HEK293 (cell line): Measurements from ENCODE around the gene SF3B3.
A peak's percentile ranks its signal among the peaks of the same experiment; 100 is the strongest.

Experiments used
- CTCF ChIA-PET: fragments of 350-600 bp; formaldehyde crosslinking; extraction: SDS; loops from one replicate; lab custom pipeline; 2021; ENCODE audit warnings: antibody characterized with exemption; lab: Yijun Ruan, JAX
- POLR2A ChIA-PET: fragments of 300-600 bp; formaldehyde crosslinking; extraction: SDS; loops from one replicate; lab custom pipeline; 2020; ENCODE audit warnings: antibody characterized with exemption, inconsistent platforms; lab: Yijun Ruan, JAX
- H3K27ac ChIP-seq: fragments of 200-500 bp; sonication (Bioruptor generic); 2 replicates; pipeline ENCODE4 v1.5.1; 2014; ENCODE audit warnings: low read depth, low read length, control low read depth, inconsistent platforms; ENCODE audit errors: extremely low read depth
- H3K36me3 ChIP-seq, 2 experiments: fragments of 200-500 bp in 1 of 2; sonication (Bioruptor generic) in 1 of 2; 1 replicate in 1 of 2; 2 replicates in 1 of 2; pipeline ENCODE4 v1.5.1; 2014 to 2017; ENCODE audit warnings: inconsistent platforms in 2 of 2, low read length in 2 of 2; ENCODE audit not compliant: control insufficient read depth in 2 of 2, insufficient read depth in 1 of 2
- H3K4me1 ChIP-seq: fragments of 200-500 bp; sonication (Bioruptor generic); 2 replicates; pipeline ENCODE4 v1.5.1; 2014; ENCODE audit warnings: mild to moderate bottlenecking, low read length, inconsistent platforms; ENCODE audit not compliant: control insufficient read depth, insufficient read depth
- H3K4me3 ChIP-seq: 2 replicates; pipeline ENCODE4 v1.5.1; 2011; ENCODE audit warnings: low read depth, mild to moderate bottlenecking, control low read depth, low read length, moderate library complexity
- H3K9me3 ChIP-seq: fragments of 200-500 bp; sonication (Bioruptor generic); 2 replicates; pipeline ENCODE4 v1.5.1; 2014; ENCODE audit warnings: low read depth, low read length, inconsistent platforms; ENCODE audit not compliant: control insufficient read depth, insufficient read depth
- HOXC10 ChIP-seq: sonication (generic); formaldehyde crosslinking; IDR thresholded peaks from 2 replicates; pipeline ENCODE4 v1.8.1; 2023; ENCODE audit warnings: mild to moderate bottlenecking, missing genetic modification reagents
- KLF10 ChIP-seq: fragments of 450-650 bp; IDR thresholded peaks from 2 replicates; pipeline ENCODE4 v1.5.1; 2018; ENCODE audit warnings: missing biosample characterization, mild to moderate bottlenecking, missing genetic modification characterization
- RBAK ChIP-seq: fragments of 450-650 bp; formaldehyde crosslinking; IDR thresholded peaks from 2 replicates; pipeline ENCODE4 v1.5.1; 2016; ENCODE audit warnings: missing biosample characterization, missing genetic modification characterization
- SP2 ChIP-seq: fragments of 450-650 bp; formaldehyde crosslinking; IDR thresholded peaks from 2 replicates; pipeline ENCODE4 v1.5.1; 2016; ENCODE audit warnings: missing biosample characterization, missing genetic modification characterization
- YY2 ChIP-seq: fragments of 450-650 bp; formaldehyde crosslinking; IDR thresholded peaks from 2 replicates; pipeline ENCODE4 v1.5.1; 2016; ENCODE audit warnings: missing biosample characterization, missing genetic modification characterization
- ZBTB8A ChIP-seq: fragments of 450-650 bp; formaldehyde crosslinking; IDR thresholded peaks from 2 replicates; pipeline ENCODE4 v1.5.1; 2016; ENCODE audit warnings: missing biosample characterization, missing genetic modification characterization
- ZIC2 ChIP-seq: fragments of 450-650 bp; formaldehyde crosslinking; IDR thresholded peaks from 2 replicates; pipeline ENCODE4 v1.5.1; 2016; ENCODE audit warnings: missing biosample characterization, missing genetic modification characterization
- ZNF174 ChIP-seq: fragments of 450-650 bp; formaldehyde crosslinking; IDR thresholded peaks from 2 replicates; pipeline ENCODE4 v1.5.0; 2017; ENCODE audit warnings: missing biosample characterization, mild to moderate bottlenecking, missing genetic modification characterization
- ZNF175 ChIP-seq: fragments of 450-650 bp; formaldehyde crosslinking; IDR thresholded peaks from 2 replicates; pipeline ENCODE4 v1.5.1; 2016; ENCODE audit warnings: missing biosample characterization, missing genetic modification characterization
- ZNF202 ChIP-seq: fragments of 450-650 bp; formaldehyde crosslinking; IDR thresholded peaks from 2 replicates; pipeline ENCODE4 v1.5.1; 2016; ENCODE audit warnings: missing biosample characterization, missing genetic modification characterization, borderline replicate concordance
- ZNF239 ChIP-seq: fragments of 450-650 bp; formaldehyde crosslinking; IDR thresholded peaks from 2 replicates; pipeline ENCODE4 v1.5.1; 2016; ENCODE audit warnings: missing biosample characterization, missing genetic modification characterization
- ZNF302 ChIP-seq: fragments of 450-650 bp; formaldehyde crosslinking; IDR thresholded peaks from 2 replicates; pipeline ENCODE4 v1.5.1; 2016; ENCODE audit warnings: missing biosample characterization, missing genetic modification characterization, low read depth
- ZNF335 ChIP-seq: fragments of 450-650 bp; formaldehyde crosslinking; conservative IDR thresholded peaks from 2 replicates; pipeline ENCODE4 v1.5.1; 2016; ENCODE audit warnings: missing biosample characterization, missing genetic modification characterization
- ZNF433 ChIP-seq: fragments of 450-650 bp; formaldehyde crosslinking; IDR thresholded peaks from 2 replicates; pipeline ENCODE4 v1.5.1; 2016; ENCODE audit warnings: missing biosample characterization, missing genetic modification characterization, low read depth
- ZNF510 ChIP-seq: fragments of 450-650 bp; formaldehyde crosslinking; IDR thresholded peaks from 2 replicates; pipeline ENCODE4 v1.5.1; 2018; ENCODE audit warnings: mild to moderate bottlenecking, missing genetic modification characterization, missing biosample characterization; ENCODE audit not compliant: insufficient replicate concordance
- ZNF529 ChIP-seq: fragments of 450-650 bp; formaldehyde crosslinking; IDR thresholded peaks from 2 replicates; pipeline ENCODE4 v1.5.1; 2017; ENCODE audit warnings: missing genetic modification characterization, missing biosample characterization; ENCODE audit not compliant: insufficient replicate concordance
- ZNF544 ChIP-seq: fragments of 450-650 bp; formaldehyde crosslinking; IDR thresholded peaks from 2 replicates; pipeline ENCODE4 v1.5.0; 2017; ENCODE audit warnings: missing biosample characterization, missing genetic modification characterization
- ZNF548 ChIP-seq: fragments of 450-650 bp; formaldehyde crosslinking; IDR thresholded peaks from 2 replicates; pipeline ENCODE4 v1.5.1; 2016; ENCODE audit warnings: missing biosample characterization, missing genetic modification characterization
- ZNF596 ChIP-seq: fragments of 450-650 bp; IDR thresholded peaks from 2 replicates; pipeline ENCODE4 v1.5.0; 2018; ENCODE audit warnings: missing biosample characterization, mild to moderate bottlenecking, missing genetic modification characterization, moderate library complexity
- ZNF701 ChIP-seq: fragments of 450-650 bp; formaldehyde crosslinking; IDR thresholded peaks from 2 replicates; pipeline ENCODE4 v1.5.1; 2016; ENCODE audit warnings: missing biosample characterization, missing genetic modification characterization
- ZNF777 ChIP-seq: fragments of 450-650 bp; formaldehyde crosslinking; IDR thresholded peaks from 2 replicates; pipeline ENCODE4 v1.5.1; 2017; ENCODE audit warnings: missing biosample characterization, missing genetic modification characterization, borderline replicate concordance
- ZNF843 ChIP-seq: fragments of 450-650 bp; formaldehyde crosslinking; IDR thresholded peaks from 2 replicates; pipeline ENCODE4 v1.5.1; 2016; ENCODE audit warnings: missing biosample characterization, missing genetic modification characterization
- TF ChIP-seq, protein P1 (sequence below): fragments of 450-650 bp; formaldehyde crosslinking; IDR thresholded peaks from 2 replicates; pipeline ENCODE4 v1.5.1; 2016; ENCODE audit warnings: missing biosample characterization, missing genetic modification characterization
- TF ChIP-seq, protein P2 (sequence below): fragments of 450-650 bp; formaldehyde crosslinking; IDR thresholded peaks from 2 replicates; pipeline ENCODE4 v1.5.1; 2016; ENCODE audit warnings: missing biosample characterization, missing genetic modification characterization
- TF ChIP-seq, protein P3 (sequence below): fragments of 450-650 bp; formaldehyde crosslinking; IDR thresholded peaks from 2 replicates; pipeline ENCODE4 v1.5.1; 2016; ENCODE audit warnings: missing biosample characterization, missing genetic modification characterization
- TF ChIP-seq, protein P4 (sequence below): fragments of 450-650 bp; formaldehyde crosslinking; IDR thresholded peaks from 2 replicates; pipeline ENCODE4 v1.5.1; 2016; ENCODE audit warnings: missing biosample characterization, missing genetic modification characterization
- TF ChIP-seq, protein P5 (sequence below): fragments of 450-650 bp; formaldehyde crosslinking; IDR thresholded peaks from 2 replicates; pipeline ENCODE4 v1.5.1; 2016; ENCODE audit warnings: missing biosample characterization, missing genetic modification characterization, low read depth

Gene SF3B3

DNA sequence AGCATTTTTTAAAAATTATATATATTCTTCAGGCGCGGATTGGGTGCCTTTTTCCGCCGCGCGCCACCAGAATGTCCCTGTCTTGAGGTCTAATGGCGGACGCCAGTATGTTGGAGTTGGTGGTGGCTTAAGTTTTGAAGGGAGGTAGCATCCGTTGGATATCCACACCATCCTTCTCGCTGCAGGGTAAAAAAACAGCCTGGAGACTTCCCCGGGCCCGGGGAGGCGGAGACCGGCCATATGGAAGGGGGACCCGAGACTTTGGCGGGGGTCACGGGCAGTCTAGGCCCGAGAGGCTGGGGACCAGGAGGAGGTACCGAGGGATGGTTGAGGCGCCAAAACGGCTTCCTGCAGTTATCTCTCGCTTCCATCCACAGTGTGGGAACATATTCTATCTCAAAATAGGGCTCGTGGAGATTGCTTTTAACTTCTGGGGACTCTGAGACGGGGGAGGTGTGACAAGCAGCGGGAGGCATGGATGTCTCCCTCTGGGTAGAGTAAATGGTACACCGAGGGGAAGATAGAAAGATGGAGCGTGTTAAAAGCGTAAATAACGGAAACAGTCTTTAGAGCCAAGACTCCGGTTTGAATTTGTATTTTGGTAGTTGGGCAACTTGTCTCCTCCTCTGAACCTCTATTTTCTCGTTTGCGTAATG, at the start of gene SF3B3:
TSS of gene SF3B3 (plus strand) at position 74 of the 656 bp plus-strand sequence. CDS start 2,841 bp downstream, outside the sequence.
- Histone ChIP-seq H3K9me3 (no peaks in the 10 kb centered on the region), H3K27ac (peak within 1 kb of the TSS; percentile 99), H3K4me1 (peaks cover 12% of the 10 kb centered on the region), H3K36me3 (peaks cover 12 to 41% of the 10 kb centered on the region in 2 experiments), H3K4me3 (peak within 1 kb of the TSS; percentile 91)
- POLR2A ChIA-PET: interaction anchor here (0.6 to 5.9 kb wide), 5 partner anchors 10 to 250 kb away, joined by 3 to 42 read pairs (median 6); no protein-coding TSS in a partner anchor
- CTCF ChIA-PET: interaction anchor here (0.6 kb wide), 2 partner anchors 53 to 68 kb away, joined by 3 to 4 read pairs; no protein-coding TSS in a partner anchor
- TF ChIP-seq ZNF843 (tag by site-specific recombination): no peak
- TF ChIP-seq, protein P1, sequence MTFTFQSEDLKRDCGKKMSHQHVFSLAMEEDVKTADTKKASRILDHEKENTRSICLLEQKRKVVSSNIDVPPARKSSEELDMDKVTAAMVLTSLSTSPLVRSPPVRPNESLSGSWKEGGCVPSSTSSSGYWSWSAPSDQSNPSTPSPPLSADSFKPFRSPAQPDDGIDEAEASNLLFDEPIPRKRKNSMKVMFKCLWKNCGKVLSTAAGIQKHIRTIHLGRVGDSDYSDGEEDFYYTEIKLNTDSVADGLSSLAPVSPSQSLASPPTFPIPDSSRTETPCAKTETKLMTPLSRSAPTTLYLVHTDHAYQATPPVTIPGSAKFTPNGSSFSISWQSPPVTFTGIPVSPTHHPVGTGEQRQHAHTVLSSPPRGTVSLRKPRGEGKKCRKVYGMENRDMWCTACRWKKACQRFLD: no peak
- TF ChIP-seq ZNF433 (tag by site-specific recombination): no peak
- TF ChIP-seq ZNF174 (tag by site-specific recombination): no peak
- TF ChIP-seq, protein P2, sequence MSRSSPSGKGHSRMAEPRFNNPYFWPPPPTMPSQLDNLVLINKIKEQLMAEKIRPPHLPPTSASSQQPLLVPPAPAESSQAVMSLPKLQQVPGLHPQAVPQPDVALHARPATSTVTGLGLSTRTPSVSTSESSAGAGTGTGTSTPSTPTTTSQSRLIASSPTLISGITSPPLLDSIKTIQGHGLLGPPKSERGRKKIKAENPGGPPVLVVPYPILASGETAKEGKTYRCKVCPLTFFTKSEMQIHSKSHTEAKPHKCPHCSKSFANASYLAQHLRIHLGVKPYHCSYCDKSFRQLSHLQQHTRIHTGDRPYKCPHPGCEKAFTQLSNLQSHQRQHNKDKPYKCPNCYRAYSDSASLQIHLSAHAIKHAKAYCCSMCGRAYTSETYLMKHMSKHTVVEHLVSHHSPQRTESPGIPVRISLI: no peak
- no peak for TF ChIP-seq SP2
- TF ChIP-seq ZNF529 (tag by site-specific recombination): no peak
- TF ChIP-seq YY2 (tag by site-specific recombination): peak; percentile 76
- no peak for TF ChIP-seq ZIC2 (tag by site-specific recombination)
- no peak for TF ChIP-seq ZNF596 (tag by site-specific recombination)
- no peak for TF ChIP-seq ZBTB8A (tag by site-specific recombination)
- no peak for TF ChIP-seq ZNF548
- no peak for TF ChIP-seq ZNF544 (tag by site-specific recombination)
- peak; percentile 64 for TF ChIP-seq ZNF335 (tag by site-specific recombination)
- TF ChIP-seq, protein P3, sequence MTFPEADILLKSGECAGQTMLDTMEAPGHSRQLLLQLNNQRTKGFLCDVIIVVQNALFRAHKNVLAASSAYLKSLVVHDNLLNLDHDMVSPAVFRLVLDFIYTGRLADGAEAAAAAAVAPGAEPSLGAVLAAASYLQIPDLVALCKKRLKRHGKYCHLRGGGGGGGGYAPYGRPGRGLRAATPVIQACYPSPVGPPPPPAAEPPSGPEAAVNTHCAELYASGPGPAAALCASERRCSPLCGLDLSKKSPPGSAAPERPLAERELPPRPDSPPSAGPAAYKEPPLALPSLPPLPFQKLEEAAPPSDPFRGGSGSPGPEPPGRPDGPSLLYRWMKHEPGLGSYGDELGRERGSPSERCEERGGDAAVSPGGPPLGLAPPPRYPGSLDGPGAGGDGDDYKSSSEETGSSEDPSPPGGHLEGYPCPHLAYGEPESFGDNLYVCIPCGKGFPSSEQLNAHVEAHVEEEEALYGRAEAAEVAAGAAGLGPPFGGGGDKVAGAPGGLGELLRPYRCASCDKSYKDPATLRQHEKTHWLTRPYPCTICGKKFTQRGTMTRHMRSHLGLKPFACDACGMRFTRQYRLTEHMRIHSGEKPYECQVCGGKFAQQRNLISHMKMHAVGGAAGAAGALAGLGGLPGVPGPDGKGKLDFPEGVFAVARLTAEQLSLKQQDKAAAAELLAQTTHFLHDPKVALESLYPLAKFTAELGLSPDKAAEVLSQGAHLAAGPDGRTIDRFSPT: no peak
- TF ChIP-seq RBAK (tag by site-specific recombination): no peak
- TF ChIP-seq, protein P4, sequence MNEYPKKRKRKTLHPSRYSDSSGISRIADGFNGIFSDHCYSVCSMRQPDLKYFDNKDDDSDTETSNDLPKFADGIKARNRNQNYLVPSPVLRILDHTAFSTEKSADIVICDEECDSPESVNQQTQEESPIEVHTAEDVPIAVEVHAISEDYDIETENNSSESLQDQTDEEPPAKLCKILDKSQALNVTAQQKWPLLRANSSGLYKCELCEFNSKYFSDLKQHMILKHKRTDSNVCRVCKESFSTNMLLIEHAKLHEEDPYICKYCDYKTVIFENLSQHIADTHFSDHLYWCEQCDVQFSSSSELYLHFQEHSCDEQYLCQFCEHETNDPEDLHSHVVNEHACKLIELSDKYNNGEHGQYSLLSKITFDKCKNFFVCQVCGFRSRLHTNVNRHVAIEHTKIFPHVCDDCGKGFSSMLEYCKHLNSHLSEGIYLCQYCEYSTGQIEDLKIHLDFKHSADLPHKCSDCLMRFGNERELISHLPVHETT: no peak
- no peak for TF ChIP-seq ZNF239 (tag by site-specific recombination)
- no peak for TF ChIP-seq ZNF777
- TF ChIP-seq KLF10: 0 out of 2 replicates have a peak, but pooled peaks have one; percentile 7
- no peak for TF ChIP-seq ZNF175 (tag by site-specific recombination)
- TF ChIP-seq ZNF510 (tag by site-specific recombination): no peak
- no peak for TF ChIP-seq HOXC10
- no peak for TF ChIP-seq ZNF302 (tag by site-specific recombination)
- no peak for TF ChIP-seq ZNF701 (tag by site-specific recombination)
- TF ChIP-seq, protein P5, sequence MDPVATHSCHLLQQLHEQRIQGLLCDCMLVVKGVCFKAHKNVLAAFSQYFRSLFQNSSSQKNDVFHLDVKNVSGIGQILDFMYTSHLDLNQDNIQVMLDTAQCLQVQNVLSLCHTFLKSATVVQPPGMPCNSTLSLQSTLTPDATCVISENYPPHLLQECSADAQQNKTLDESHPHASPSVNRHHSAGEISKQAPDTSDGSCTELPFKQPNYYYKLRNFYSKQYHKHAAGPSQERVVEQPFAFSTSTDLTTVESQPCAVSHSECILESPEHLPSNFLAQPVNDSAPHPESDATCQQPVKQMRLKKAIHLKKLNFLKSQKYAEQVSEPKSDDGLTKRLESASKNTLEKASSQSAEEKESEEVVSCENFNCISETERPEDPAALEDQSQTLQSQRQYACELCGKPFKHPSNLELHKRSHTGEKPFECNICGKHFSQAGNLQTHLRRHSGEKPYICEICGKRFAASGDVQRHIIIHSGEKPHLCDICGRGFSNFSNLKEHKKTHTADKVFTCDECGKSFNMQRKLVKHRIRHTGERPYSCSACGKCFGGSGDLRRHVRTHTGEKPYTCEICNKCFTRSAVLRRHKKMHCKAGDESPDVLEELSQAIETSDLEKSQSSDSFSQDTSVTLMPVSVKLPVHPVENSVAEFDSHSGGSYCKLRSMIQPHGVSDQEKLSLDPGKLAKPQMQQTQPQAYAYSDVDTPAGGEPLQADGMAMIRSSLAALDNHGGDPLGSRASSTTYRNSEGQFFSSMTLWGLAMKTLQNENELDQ (tag by site-specific recombination): no peak
- TF ChIP-seq ZNF202: no peak
